ENCODE results near the gene NTMT1. TPM values are rescaled to one million over a fixed set of nuclear protein-coding genes. Genes with fewer than 3 reads are reported as not detected.

Gene NTMT1
- total RNA-seq, 1 experiment from 2014 or later: 87.1 TPM

DNA sequence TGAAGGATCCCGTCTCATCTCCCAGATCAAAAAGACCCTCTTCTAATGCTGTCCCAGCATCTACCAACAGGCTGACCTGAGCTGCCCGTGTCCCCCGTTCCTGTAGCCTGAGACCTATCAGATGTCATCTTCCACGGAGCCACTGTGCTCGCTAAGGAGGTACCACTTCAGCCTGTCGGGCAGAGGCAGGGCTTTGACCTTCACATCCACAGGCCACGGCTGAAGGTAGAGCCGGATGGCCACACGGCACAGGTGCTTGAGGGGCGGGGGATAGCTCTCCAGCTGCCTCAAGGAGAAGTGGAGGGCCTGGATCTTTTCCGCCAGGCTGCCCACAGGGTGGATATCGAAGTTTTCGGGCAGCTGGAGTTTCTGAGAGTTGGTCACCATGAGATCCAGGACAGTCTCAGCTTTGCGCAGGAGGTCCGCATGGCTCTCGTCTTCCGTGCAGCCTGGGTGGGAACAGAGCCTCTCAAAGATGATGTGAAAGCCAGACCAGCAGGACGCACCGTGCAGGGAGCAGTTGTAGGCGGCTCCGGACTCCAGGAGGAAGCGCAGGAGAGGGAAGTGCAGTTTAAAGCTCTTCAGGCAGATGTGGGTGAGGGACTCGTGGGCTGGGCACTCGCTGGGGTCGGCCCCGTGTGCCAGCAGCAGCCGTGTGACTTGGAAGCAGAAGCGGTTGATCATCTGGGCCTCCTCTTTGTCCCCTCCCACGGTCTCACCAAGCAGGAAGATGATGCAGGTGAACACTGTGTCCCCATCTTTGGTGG is 11.9 kb downstream of the NTMT1 start:
- peaks cover 14% of the 10 kb centered on the region for H3K4me1 ChIP-seq (ENCODE audit: insufficient read depth, low read length, poor library complexity, severe bottlenecking)
- ChIA-PET CTCF (no interaction called here), POLR2A (ENCODE audit: low non-redundant PET) (no interaction called here)
- no TSS peak for BruUV-seq (replicated peaks)
- no peaks in the 10 kb centered on the region for H3K9me3 ChIP-seq (ENCODE audit: low read depth, low read length, poor library complexity, severe bottlenecking)
- peak overlapping the region; percentile 23 for H3K27ac ChIP-seq (ENCODE audit: low read depth, low read length, poor library complexity, severe bottlenecking)
- no peak for DNase-seq (ENCODE audit: low spot score)
- no peaks in the 10 kb centered on the region for H3K27me3 ChIP-seq (replicated peaks; ENCODE audit: insufficient read depth, low read depth, low read length, poor library complexity)
- TF ChIP-seq, protein P1, sequence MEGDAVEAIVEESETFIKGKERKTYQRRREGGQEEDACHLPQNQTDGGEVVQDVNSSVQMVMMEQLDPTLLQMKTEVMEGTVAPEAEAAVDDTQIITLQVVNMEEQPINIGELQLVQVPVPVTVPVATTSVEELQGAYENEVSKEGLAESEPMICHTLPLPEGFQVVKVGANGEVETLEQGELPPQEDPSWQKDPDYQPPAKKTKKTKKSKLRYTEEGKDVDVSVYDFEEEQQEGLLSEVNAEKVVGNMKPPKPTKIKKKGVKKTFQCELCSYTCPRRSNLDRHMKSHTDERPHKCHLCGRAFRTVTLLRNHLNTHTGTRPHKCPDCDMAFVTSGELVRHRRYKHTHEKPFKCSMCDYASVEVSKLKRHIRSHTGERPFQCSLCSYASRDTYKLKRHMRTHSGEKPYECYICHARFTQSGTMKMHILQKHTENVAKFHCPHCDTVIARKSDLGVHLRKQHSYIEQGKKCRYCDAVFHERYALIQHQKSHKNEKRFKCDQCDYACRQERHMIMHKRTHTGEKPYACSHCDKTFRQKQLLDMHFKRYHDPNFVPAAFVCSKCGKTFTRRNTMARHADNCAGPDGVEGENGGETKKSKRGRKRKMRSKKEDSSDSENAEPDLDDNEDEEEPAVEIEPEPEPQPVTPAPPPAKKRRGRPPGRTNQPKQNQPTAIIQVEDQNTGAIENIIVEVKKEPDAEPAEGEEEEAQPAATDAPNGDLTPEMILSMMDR (conservative IDR thresholded peaks at IDR 0.05; ENCODE audit: low read depth, low read length): no peak
- no peak for TF ChIP-seq EZH2 (IDR thresholded peaks at IDR 0.05; ENCODE audit: borderline replicate concordance, low read depth, low read length, poor library complexity, severe bottlenecking)
- intact Hi-C loops (cut with micrococcal nuclease; ENCODE audit: unreplicated experiment): no loop called here
- no peak overlapping the region for H3K4me3 ChIP-seq (ENCODE audit: low read depth, low read length, poor library complexity, severe bottlenecking)
- peaks cover 56% of the 10 kb centered on the region for H3K36me3 ChIP-seq (ENCODE audit: insufficient read depth, low read length, poor library complexity, severe bottlenecking)

- DNase-seq (ENCODE audit: low spot score): no peak
- intact Hi-C loops (cut with micrococcal nuclease; ENCODE audit: unreplicated experiment): no loop called here
- Histone ChIP-seq H3K27me3 (replicated peaks; ENCODE audit: insufficient read depth, low read depth, low read length, poor library complexity) (no peaks in the 10 kb centered on the region), H3K4me3 (ENCODE audit: low read depth, low read length, poor library complexity, severe bottlenecking) (peak overlapping the region; percentile 91), H3K36me3 (ENCODE audit: insufficient read depth, low read length, poor library complexity, severe bottlenecking) (peaks cover 45% of the 10 kb centered on the region), H3K4me1 (ENCODE audit: insufficient read depth, low read length, poor library complexity, severe bottlenecking) (peaks cover 14% of the 10 kb centered on the region), H3K9me3 (ENCODE audit: low read depth, low read length, poor library complexity, severe bottlenecking) (no peaks in the 10 kb centered on the region), H3K27ac (ENCODE audit: low read depth, low read length, poor library complexity, severe bottlenecking) (peak overlapping the region; percentile 85)
- no TSS peak for BruUV-seq (replicated peaks)
- TF ChIP-seq, protein P1 (conservative IDR thresholded peaks at IDR 0.05; ENCODE audit: low read depth, low read length): no peak
- no peak for TF ChIP-seq EZH2 (IDR thresholded peaks at IDR 0.05; ENCODE audit: borderline replicate concordance, low read depth, low read length, poor library complexity, severe bottlenecking)
- ChIA-PET POLR2A (ENCODE audit: low non-redundant PET) (no interaction called here), CTCF (interaction anchor here (1.3 to 2.1 kb wide), 3 partner anchors 499 to 512 kb away, joined by 5 to 12 read pairs (median 10); no protein-coding TSS in a partner anchor)
Measured at GRCh38 chr9:129639034-129639630, 13.2 kb downstream of the NTMT1 start.

GRCh38 chr9:129639756-129640085 is 13.8 kb downstream of the NTMT1 start:
- peak overlapping the region; percentile 91 for H3K4me3 ChIP-seq (ENCODE audit: low read depth, low read length, poor library complexity, severe bottlenecking)
- DNase-seq (ENCODE audit: low spot score): no peak
- ChIA-PET CTCF (interaction anchor here (0.6 to 2.1 kb wide), 6 partner anchors 12 to 513 kb away, joined by 3 to 12 read pairs (median 5); no protein-coding TSS in a partner anchor), POLR2A (ENCODE audit: low non-redundant PET) (interaction anchor here (0.6 to 0.7 kb wide), 2 partner anchors 253 to 499 kb away, joined by 4 to 16 read pairs; no protein-coding TSS in a partner anchor)
- no peaks in the 10 kb centered on the region for H3K27me3 ChIP-seq (replicated peaks; ENCODE audit: insufficient read depth, low read depth, low read length, poor library complexity)
- no peaks in the 10 kb centered on the region for H3K9me3 ChIP-seq (ENCODE audit: low read depth, low read length, poor library complexity, severe bottlenecking)
- TF ChIP-seq EZH2 (IDR thresholded peaks at IDR 0.05; ENCODE audit: borderline replicate concordance, low read depth, low read length, poor library complexity, severe bottlenecking): no peak
- H3K27ac ChIP-seq (ENCODE audit: low read depth, low read length, poor library complexity, severe bottlenecking): peak overlapping the region; percentile 85
- no TSS peak for BruUV-seq (replicated peaks)
- intact Hi-C loops (cut with micrococcal nuclease; ENCODE audit: unreplicated experiment): loop anchor here (1.0 to 5.0 kb wide), 3 partner anchors 88 to 496 kb away; no protein-coding TSS in a partner anchor
- peaks cover 14% of the 10 kb centered on the region for H3K4me1 ChIP-seq (ENCODE audit: insufficient read depth, low read length, poor library complexity, severe bottlenecking)
- H3K36me3 ChIP-seq (ENCODE audit: insufficient read depth, low read length, poor library complexity, severe bottlenecking): peaks cover 40% of the 10 kb centered on the region
